K562 (cell line): ENCODE data around the gene MCTS1. TPM values are rescaled to one million over a fixed set of nuclear protein-coding genes. Genes with fewer than 3 reads are reported as not detected.

Experiments
- CEBPB ChIP-seq: fragments of 450-650 bp; IDR thresholded peaks from 2 replicates; pipeline ENCODE4 v1.6.1; 2016; ENCODE audit warnings: missing genetic modification characterization, missing compliant biosample characterization
- DEAF1 ChIP-seq: fragments of 450-650 bp; formaldehyde crosslinking; IDR thresholded peaks from 2 replicates; pipeline ENCODE4 v1.4.0; 2020; ENCODE audit warnings: mild to moderate bottlenecking, moderate library complexity
- GTF2B ChIP-seq: IDR thresholded peaks from 2 replicates; pipeline ENCODE4 v1.6.1; 2011; ENCODE audit not compliant: insufficient read length; ENCODE audit errors: extremely low read depth
- MITF ChIP-seq: IDR thresholded peaks from 2 replicates; pipeline ENCODE4 v1.6.1; 2014; ENCODE audit warnings: antibody characterized with exemption
- MLLT1 ChIP-seq, 2 experiments: fragments of 450-650 bp; IDR thresholded peaks; 2 replicates each; pipeline ENCODE4 v1.6.1; 2016
- NFRKB ChIP-seq: fragments of 450-650 bp; IDR thresholded peaks from 2 replicates; pipeline ENCODE4 v1.6.1; 2016; ENCODE audit warnings: low read depth
- NR2C2 ChIP-seq, 2 experiments: fragments of 200-800 bp in 1 of 2; sonication (Bioruptor generic) in 1 of 2; sonication (generic) in 1 of 2; formaldehyde crosslinking in 1 of 2; IDR thresholded peaks; 2 replicates each; pipeline versions ENCODE4 v1.6.1 to v1.8.0; 2016 to 2022; ENCODE audit warnings: mild to moderate bottlenecking in 1 of 2, missing compliant biosample characterization in 1 of 2, missing genetic modification characterization in 1 of 2, missing genetic modification reagents in 1 of 2
- RBM15 ChIP-seq: fragments of 200-400 bp; formaldehyde crosslinking; IDR thresholded peaks from 2 replicates; pipeline ENCODE4 v1.6.1; 2018; ENCODE audit warnings: mild to moderate bottlenecking, low read length, moderate library complexity; ENCODE audit not compliant: insufficient read depth
- SUPT5H ChIP-seq: fragments of 450-650 bp; IDR thresholded peaks from 2 replicates; pipeline ENCODE4 v1.6.1; 2016
- TAF7 ChIP-seq: fragments of 450-650 bp; IDR thresholded peaks from 2 replicates; pipeline ENCODE4 v1.6.1; 2016; ENCODE audit warnings: missing genetic modification characterization, missing compliant biosample characterization
- TOE1 ChIP-seq, 2 experiments: fragments of 450-650 bp in 1 of 2; sonication (generic) in 1 of 2; formaldehyde crosslinking in 1 of 2; IDR thresholded peaks; 2 replicates each; pipeline versions ENCODE4 v1.7.1 to v1.8.0; 2016 to 2022; ENCODE audit warnings: borderline replicate concordance in 2 of 2, mild to moderate bottlenecking in 2 of 2, antibody characterized with exemption in 1 of 2, inconsistent platforms in 1 of 2, low read depth in 1 of 2, missing genetic modification reagents in 1 of 2, moderate library complexity in 1 of 2
- TSC22D4 ChIP-seq: fragments of 450-650 bp; IDR thresholded peaks from 2 replicates; pipeline ENCODE4 v1.6.1; 2016; ENCODE audit warnings: missing genetic modification characterization, missing biosample characterization, control low read depth
- ZBTB11 ChIP-seq, 3 experiments: fragments of 200-800 bp in 1 of 3; fragments of 250-450 bp in 1 of 3; fragments of 450-650 bp in 1 of 3; sonication (Bioruptor Pico) in 1 of 3; sonication (Bioruptor generic) in 1 of 3; formaldehyde crosslinking in 1 of 3; IDR thresholded peaks; 2 replicates each; pipeline versions ENCODE4 v1.6.1 to v1.8.0; 2016 to 2022; ENCODE audit warnings: mild to moderate bottlenecking in 2 of 3, missing genetic modification characterization in 2 of 3, missing compliant biosample characterization in 1 of 3, moderate library complexity in 1 of 3
- ZFPM2 ChIP-seq: fragments of 250-450 bp; sonication (Bioruptor Pico); IDR thresholded peaks from 2 replicates; pipeline ENCODE4 v1.5.1; 2022; ENCODE audit warnings: mild to moderate bottlenecking
- polyA plus RNA-seq, 8 experiments: library from polyadenylated mRNA; depleted of rRNA in 4 of 8; stranded (reverse) in 5 of 8; unstranded in 3 of 8; fragments of >200 nt; fragmentation: Nextera tagmentation in 2 of 8; fragmentation: Illumina TruSeq in 1 of 8; extraction: Ambion mirVana in 2 of 8; extraction: Trizol in 1 of 8; gene quantifications; 2 replicates each; pipeline versions ENCODE4 v1.2.1 to v1.2.3, GENCODE V29; 2011 to 2014; ENCODE audit warnings: inconsistent platforms in 1 of 8, missing spikeins in 1 of 8
- total RNA-seq, 7 experiments: library from RNA; depleted of rRNA in 6 of 7; stranded (reverse); fragments of >200 nt in 6 of 7; fragmentation: Illumina TruSeq in 2 of 7; extraction: Trizol in 2 of 7; gene quantifications; 2 replicates each; pipeline versions ENCODE4 v1.2.1 to v1.2.3, GENCODE V29; 2011 to 2021; ENCODE audit warnings: low replicate concordance in 1 of 7

Gene MCTS1
- total and polyA plus RNA-seq, 9 of the 15 experiments (the other 6 are each of a cell fraction or from before 2014, with no cell fraction given), result 65.3 to 300 (median 152) TPM

GRCh38 chrX:120629667-120630537 is 26.0 kb downstream of the MCTS1 start, which contains the start of gene C1GALT1C1 (continued):
- peak in 1 of 3 experiments; percentile 41; a peak in 1 of 6 replicates for TF ChIP-seq ZBTB11 (CRISPR knock-in tag; IDR thresholded peaks at IDR 0.05)
- no peak for TF ChIP-seq MLLT1 (IDR thresholded peaks at IDR 0.05)
- peak; percentile 81 for TF ChIP-seq SUPT5H
- TF ChIP-seq TSC22D4 (tag), result no peak
- TF ChIP-seq TAF7, result no peak
- TF ChIP-seq MITF, result no peak
- peak; percentile 44 for TF ChIP-seq GTF2B
- peak; percentile 51; the same call in 1 of the 2 replicates for TF ChIP-seq NFRKB
- TF ChIP-seq NR2C2 (CRISPR knock-in tag; IDR thresholded peaks at IDR 0.05), result peak; percentile 56
- peak; percentile 95 for TF ChIP-seq NR2C2 (tag; IDR thresholded peaks at IDR 0.05)
- no peak for TF ChIP-seq ZFPM2 (CRISPR knock-in tag)
- TF ChIP-seq RBM15, result no peak
- TF ChIP-seq TOE1 (IDR thresholded peaks at IDR 0.05; ENCODE audit: borderline replicate concordance), result no peak
- TF ChIP-seq TOE1 (CRISPR knock-in tag; IDR thresholded peaks at IDR 0.05; ENCODE audit: borderline replicate concordance, low read depth), result no peak
- TF ChIP-seq CEBPB, result no peak
- TF ChIP-seq DEAF1 (CRISPR knock-in tag), result no peak
